Tibial nerve (tissue), 4 donors: ENCODE data around the gene CCDC85C.

Experiments
- EP300 ChIP-seq, 2 donors: sonication (generic); formaldehyde crosslinking; IDR thresholded peaks; one replicate each; pipeline ENCODE4 v1.6.1; 2017; ENCODE audit warnings: antibody characterized with exemption in 2 of 2, mild to moderate bottlenecking in 1 of 2
- POLR2A ChIP-seq, 2 donors: fragments of 450-650 bp; IDR thresholded peaks; one replicate each; pipeline ENCODE4 v1.6.1; 2017; ENCODE audit warnings: antibody characterized with exemption in 2 of 2, mild to moderate bottlenecking in 2 of 2, moderate library complexity in 2 of 2
- TF ChIP-seq, protein P1 (sequence below), 5 experiments: fragments of 200-600 bp in 3 of 5; fragments of 450-650 bp in 2 of 5; sonication (generic) in 3 of 5; IDR thresholded peaks; one replicate each; pipeline ENCODE4 v1.5.1; 2016 to 2019; ENCODE audit warnings: antibody characterized with exemption in 5 of 5, mild to moderate bottlenecking in 3 of 5, moderate library complexity in 2 of 5

DNA sequence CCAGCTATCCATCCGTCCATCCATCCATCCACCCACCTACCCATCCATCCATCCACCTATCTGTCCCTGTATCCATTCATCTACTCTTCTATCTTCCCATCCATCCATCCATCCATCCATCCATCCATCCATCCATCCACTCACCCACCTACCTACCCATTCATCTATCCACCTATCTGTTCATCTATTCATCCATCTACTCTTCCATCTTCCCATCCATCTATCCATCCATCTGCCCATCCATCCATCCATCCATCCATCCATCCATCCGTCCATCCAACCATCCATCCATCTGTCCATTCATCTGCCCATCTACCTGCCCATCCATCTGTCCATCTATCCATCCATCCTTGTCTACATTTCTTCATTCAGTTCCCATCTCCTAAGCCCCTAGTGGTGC lies 23.1 kb upstream of the CCDC85C start:
- TF ChIP-seq, protein P1, sequence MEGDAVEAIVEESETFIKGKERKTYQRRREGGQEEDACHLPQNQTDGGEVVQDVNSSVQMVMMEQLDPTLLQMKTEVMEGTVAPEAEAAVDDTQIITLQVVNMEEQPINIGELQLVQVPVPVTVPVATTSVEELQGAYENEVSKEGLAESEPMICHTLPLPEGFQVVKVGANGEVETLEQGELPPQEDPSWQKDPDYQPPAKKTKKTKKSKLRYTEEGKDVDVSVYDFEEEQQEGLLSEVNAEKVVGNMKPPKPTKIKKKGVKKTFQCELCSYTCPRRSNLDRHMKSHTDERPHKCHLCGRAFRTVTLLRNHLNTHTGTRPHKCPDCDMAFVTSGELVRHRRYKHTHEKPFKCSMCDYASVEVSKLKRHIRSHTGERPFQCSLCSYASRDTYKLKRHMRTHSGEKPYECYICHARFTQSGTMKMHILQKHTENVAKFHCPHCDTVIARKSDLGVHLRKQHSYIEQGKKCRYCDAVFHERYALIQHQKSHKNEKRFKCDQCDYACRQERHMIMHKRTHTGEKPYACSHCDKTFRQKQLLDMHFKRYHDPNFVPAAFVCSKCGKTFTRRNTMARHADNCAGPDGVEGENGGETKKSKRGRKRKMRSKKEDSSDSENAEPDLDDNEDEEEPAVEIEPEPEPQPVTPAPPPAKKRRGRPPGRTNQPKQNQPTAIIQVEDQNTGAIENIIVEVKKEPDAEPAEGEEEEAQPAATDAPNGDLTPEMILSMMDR (IDR thresholded peaks at IDR 0.05) = no peak
- TF ChIP-seq POLR2A (IDR thresholded peaks at IDR 0.05) (no peak), EP300 (IDR thresholded peaks at IDR 0.05) (no peak)
